Neural progenitor cell (in vitro differentiated cells): ENCODE results near the gene CD300E. TPM values are rescaled to one million over a fixed set of nuclear protein-coding genes. Genes with fewer than 3 reads are reported as not detected.

Source experiments
- DNase-seq: peaks from one replicate; pipeline ENCODE4 v3.0.0-alpha.2; 2016; ENCODE audit warnings: low spot score
- H2AFZ ChIP-seq: fragments of 200-600 bp; sonication (generic); replicated peaks from 2 replicates; pipeline ENCODE4 v1.6.1; 2016; ENCODE audit warnings: antibody characterized with exemption
- H3F3A ChIP-seq: fragments of 200-600 bp; sonication (generic); 2 replicates; pipeline ENCODE4 v1.6.1; 2016; ENCODE audit warnings: antibody characterized with exemption, low read depth
- H3K27ac ChIP-seq: fragments of 200-600 bp; sonication (generic); 2 replicates; pipeline ENCODE4 v1.5.1; 2016; ENCODE audit warnings: mild to moderate bottlenecking
- H3K27me3 ChIP-seq: fragments of 200-600 bp; sonication (generic); 2 replicates; pipeline ENCODE4 v1.6.1; 2016; ENCODE audit warnings: mild to moderate bottlenecking, moderate library complexity
- H3K36me3 ChIP-seq: fragments of 200-600 bp; sonication (generic); 2 replicates; pipeline ENCODE4 v1.5.1; 2016
- H3K4me1 ChIP-seq: fragments of 200-600 bp; sonication (generic); 2 replicates; pipeline ENCODE4 v1.6.1; 2016; ENCODE audit warnings: mixed run types
- H3K4me2 ChIP-seq: fragments of 200-600 bp; sonication (generic); 2 replicates; pipeline ENCODE4 v1.6.1; 2016
- H3K4me3 ChIP-seq: fragments of 200-600 bp; sonication (generic); 2 replicates; pipeline ENCODE4 v1.5.1; 2016
- H3K79me2 ChIP-seq: fragments of 200-600 bp; sonication (generic); 2 replicates; pipeline ENCODE4 v1.6.1; 2016; ENCODE audit warnings: low read depth
- H3K9ac ChIP-seq: fragments of 200-600 bp; sonication (generic); 2 replicates; pipeline ENCODE4 v1.6.1; 2016
- H3K9me3 ChIP-seq: fragments of 200-600 bp; sonication (generic); 2 replicates; pipeline ENCODE4 v1.5.1; 2016; ENCODE audit warnings: low read depth
- H4K20me1 ChIP-seq: fragments of 200-600 bp; sonication (generic); 2 replicates; pipeline ENCODE4 v1.6.1; 2016; ENCODE audit warnings: low read depth
- H3K27ac Mint-ChIP-seq: 3 replicates; pipeline ENCODE4 v1.8.0; 2021; ENCODE audit warnings: mixed read lengths
- H3K27me3 Mint-ChIP-seq: 2 replicates; pipeline ENCODE4 v1.8.0; 2022; ENCODE audit warnings: low read depth, mild to moderate bottlenecking, inconsistent platforms, moderate library complexity, mixed read lengths; ENCODE audit not compliant: insufficient read depth
- H3K36me3 Mint-ChIP-seq: 3 replicates; pipeline ENCODE4 v1.8.0; 2021; ENCODE audit warnings: mixed read lengths
- H3K4me1 Mint-ChIP-seq: 3 replicates; pipeline ENCODE4 v1.8.0; 2021; ENCODE audit warnings: mixed read lengths
- H3K4me3 Mint-ChIP-seq: 3 replicates; pipeline ENCODE4 v1.8.0; 2021; ENCODE audit warnings: mild to moderate bottlenecking, moderate library complexity, mixed read lengths
- H3K9me3 Mint-ChIP-seq: 3 replicates; pipeline ENCODE4 v1.8.0; 2020; ENCODE audit warnings: mixed read lengths
- EZH2 ChIP-seq: fragments of 200-600 bp; sonication (generic); IDR thresholded peaks from 2 replicates; pipeline ENCODE4 v1.6.1; 2017; ENCODE audit warnings: antibody characterized with exemption, mild to moderate bottlenecking, moderate library complexity
- EZH2phosphoT487 ChIP-seq: fragments of 200-600 bp; sonication (generic); IDR thresholded peaks from 2 replicates; pipeline ENCODE4 v1.6.1; 2017; ENCODE audit warnings: antibody characterized with exemption
- total RNA-seq: library from RNA; depleted of rRNA; stranded (reverse); fragments of >200 nt; gene quantifications from 2 replicates; pipeline ENCODE4 v1.2.3, GENCODE V29; 2015; ENCODE audit warnings: low replicate concordance
- TF ChIP-seq, protein P1 (sequence below): fragments of 200-600 bp; sonication (generic); IDR thresholded peaks from 2 replicates; pipeline ENCODE4 v1.5.1; 2017; ENCODE audit warnings: antibody characterized with exemption, mild to moderate bottlenecking

CD300E gene
- total RNA-seq, 1 donor from 2014 or later, result not detected

DNA sequence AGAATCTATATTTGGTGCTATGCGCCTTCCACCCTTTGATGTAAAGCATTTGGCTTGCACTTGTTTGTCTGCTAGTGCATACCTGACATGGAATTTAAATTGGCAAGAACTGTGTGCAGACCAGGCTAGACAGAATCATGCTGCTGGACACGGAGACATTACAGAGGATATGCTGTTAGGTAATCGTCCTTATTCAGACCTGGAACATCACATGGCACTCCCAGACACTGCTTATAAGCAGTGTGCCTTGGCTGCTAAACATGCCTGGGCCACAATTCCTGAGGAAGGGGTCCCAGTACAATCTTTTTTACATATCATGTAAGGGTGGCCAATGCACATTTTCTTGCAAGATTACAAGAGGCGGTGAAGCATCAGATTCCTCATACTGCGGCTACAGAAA lies 37.8 kb downstream of the CD300E start:
- TF ChIP-seq, protein P1, sequence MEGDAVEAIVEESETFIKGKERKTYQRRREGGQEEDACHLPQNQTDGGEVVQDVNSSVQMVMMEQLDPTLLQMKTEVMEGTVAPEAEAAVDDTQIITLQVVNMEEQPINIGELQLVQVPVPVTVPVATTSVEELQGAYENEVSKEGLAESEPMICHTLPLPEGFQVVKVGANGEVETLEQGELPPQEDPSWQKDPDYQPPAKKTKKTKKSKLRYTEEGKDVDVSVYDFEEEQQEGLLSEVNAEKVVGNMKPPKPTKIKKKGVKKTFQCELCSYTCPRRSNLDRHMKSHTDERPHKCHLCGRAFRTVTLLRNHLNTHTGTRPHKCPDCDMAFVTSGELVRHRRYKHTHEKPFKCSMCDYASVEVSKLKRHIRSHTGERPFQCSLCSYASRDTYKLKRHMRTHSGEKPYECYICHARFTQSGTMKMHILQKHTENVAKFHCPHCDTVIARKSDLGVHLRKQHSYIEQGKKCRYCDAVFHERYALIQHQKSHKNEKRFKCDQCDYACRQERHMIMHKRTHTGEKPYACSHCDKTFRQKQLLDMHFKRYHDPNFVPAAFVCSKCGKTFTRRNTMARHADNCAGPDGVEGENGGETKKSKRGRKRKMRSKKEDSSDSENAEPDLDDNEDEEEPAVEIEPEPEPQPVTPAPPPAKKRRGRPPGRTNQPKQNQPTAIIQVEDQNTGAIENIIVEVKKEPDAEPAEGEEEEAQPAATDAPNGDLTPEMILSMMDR, result no peak
- TF ChIP-seq EZH2phosphoT487 (no peak), EZH2 (no peak)
- H3K27ac Mint-ChIP-seq, result peak overlapping the region; percentile 83
- no peak for DNase-seq
- peaks cover 2% of the 10 kb centered on the region for H3K27me3 Mint-ChIP-seq
- H3K9me3 Mint-ChIP-seq, result peaks cover 5% of the 10 kb centered on the region
- Histone ChIP-seq H3K9ac (no peak overlapping the region), H3K9me3 (no peaks in the 10 kb centered on the region), H4K20me1 (no peaks in the 10 kb centered on the region), H2AFZ (no peak overlapping the region), H3F3A (no peaks in the 10 kb centered on the region), H3K36me3 (no peaks in the 10 kb centered on the region), H3K4me2 (no peak overlapping the region), H3K27me3 (no peaks in the 10 kb centered on the region), H3K4me1 (no peaks in the 10 kb centered on the region), H3K27ac (no peak overlapping the region), H3K79me2 (no peaks in the 10 kb centered on the region), H3K4me3 (no peak overlapping the region)
- no peak overlapping the region for H3K4me3 Mint-ChIP-seq
- peaks cover 11% of the 10 kb centered on the region for H3K4me1 Mint-ChIP-seq
- no peaks in the 10 kb centered on the region for H3K36me3 Mint-ChIP-seq

DNA sequence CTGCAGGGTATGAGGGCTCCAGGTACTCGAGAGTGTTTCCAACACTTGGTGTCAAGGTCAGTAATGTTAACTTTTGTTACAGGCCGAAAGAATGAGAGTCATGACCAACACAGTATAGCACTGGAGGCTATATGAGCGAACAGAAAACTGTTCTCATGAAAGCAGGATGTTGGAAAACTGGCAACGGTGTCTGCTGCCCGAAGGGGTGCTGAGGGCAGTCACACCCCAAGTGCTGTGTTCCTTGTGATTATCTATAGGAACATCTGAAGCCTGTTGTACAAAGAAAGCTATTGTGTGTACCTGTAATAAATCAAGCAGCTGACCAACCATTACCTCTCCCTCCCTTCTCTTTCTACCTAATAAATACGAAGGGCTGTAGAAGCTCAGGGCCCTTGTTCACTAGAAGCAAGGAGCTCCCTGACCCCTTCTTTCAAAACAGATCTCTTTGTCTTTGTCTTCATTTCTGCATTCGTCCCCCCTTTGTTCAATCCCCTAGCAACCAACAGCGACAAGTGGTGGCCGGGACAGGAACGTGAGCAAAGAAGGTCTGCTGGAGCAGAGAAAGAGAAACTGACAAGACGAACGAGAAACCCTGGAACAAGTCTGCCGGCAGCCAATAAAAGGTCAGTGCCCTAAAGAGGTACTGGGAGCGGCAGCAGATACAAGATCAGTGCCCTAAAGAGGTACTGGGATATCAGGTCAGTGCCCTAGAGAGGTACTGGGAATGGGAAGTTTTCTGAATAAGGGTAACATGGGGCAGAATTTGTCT lies 39.1 kb downstream of the CD300E start:
- no peaks in the 10 kb centered on the region for H4K20me1 ChIP-seq
- no peak for TF ChIP-seq EZH2
- no peak for TF ChIP-seq EZH2phosphoT487
- TF ChIP-seq, protein P1, result no peak
- no peak overlapping the region for H3K9ac ChIP-seq
- H3K27me3 ChIP-seq, result no peaks in the 10 kb centered on the region
- H3F3A ChIP-seq, result no peaks in the 10 kb centered on the region
- no peak for DNase-seq
- Mint-ChIP-seq H3K4me3 (no peak overlapping the region), H3K27ac (peak overlapping the region; percentile 42), H3K27me3 (peaks cover 4% of the 10 kb centered on the region), H3K9me3 (peaks cover 5% of the 10 kb centered on the region), H3K4me1 (peaks cover 11% of the 10 kb centered on the region), H3K36me3 (no peaks in the 10 kb centered on the region)
- H3K4me1 ChIP-seq, result no peaks in the 10 kb centered on the region
- H3K4me2 ChIP-seq, result no peak overlapping the region
- no peak overlapping the region for H3K4me3 ChIP-seq
- no peaks in the 10 kb centered on the region for H3K36me3 ChIP-seq
- no peak overlapping the region for H3K27ac ChIP-seq
- no peaks in the 10 kb centered on the region for H3K79me2 ChIP-seq
- H3K9me3 ChIP-seq, result no peaks in the 10 kb centered on the region
- no peak overlapping the region for H2AFZ ChIP-seq

GRCh38 chr17:74582633-74583032 lies 40.9 kb downstream of the CD300E start:
- no peak overlapping the region for H3K4me2 ChIP-seq
- no peaks in the 10 kb centered on the region for H4K20me1 ChIP-seq
- Mint-ChIP-seq H3K36me3 (no peaks in the 10 kb centered on the region), H3K4me1 (peaks cover 11% of the 10 kb centered on the region), H3K9me3 (peaks cover 5% of the 10 kb centered on the region), H3K4me3 (no peak overlapping the region), H3K27ac (no peak overlapping the region), H3K27me3 (peaks cover 8% of the 10 kb centered on the region)
- TF ChIP-seq EZH2phosphoT487 (no peak), EZH2 (no peak)
- TF ChIP-seq, protein P1, result no peak
- H3K27ac ChIP-seq, result no peak overlapping the region
- no peaks in the 10 kb centered on the region for H3K36me3 ChIP-seq
- no peak overlapping the region for H2AFZ ChIP-seq
- no peaks in the 10 kb centered on the region for H3K4me1 ChIP-seq
- no peaks in the 10 kb centered on the region for H3K27me3 ChIP-seq
- H3K4me3 ChIP-seq, result no peak overlapping the region
- no peaks in the 10 kb centered on the region for H3F3A ChIP-seq
- H3K79me2 ChIP-seq, result no peaks in the 10 kb centered on the region
- no peak for DNase-seq
- H3K9ac ChIP-seq, result no peak overlapping the region
- H3K9me3 ChIP-seq, result no peaks in the 10 kb centered on the region
